HG02610 (cell line): ENCODE data around the gene EHD3.

ENCODE experiments used
- ATAC-seq: cut with Tn5 transposase; IDR thresholded peaks from one replicate; pipeline ENCODE4 v1.9.1; 2021; ENCODE audit warnings: mild to moderate bottlenecking, moderate library complexity; ENCODE audit not compliant: unreplicated experiment

Gene EHD3

GRCh38 chr2:31233741-31234682, at the start of gene EHD3:
Gene EHD3 (plus strand): TSS chr2:31234152. CDS start chr2:31234622, 470 bp downstream.
- ATAC-seq = peak; percentile 95

- ATAC-seq = no peak
Observed at GRCh38 chr2:31187166-31187565, 46.8 kb upstream of the EHD3 start.

GRCh38 chr2:31188131-31188530, 45.8 kb upstream of the EHD3 start:
- no peak for ATAC-seq

- ATAC-seq = no peak
Observed at GRCh38 chr2:31189141-31189540, 44.8 kb upstream of the EHD3 start.

- ATAC-seq = no peak
Observed at GRCh38 chr2:31190188-31190587, 43.8 kb upstream of the EHD3 start.

- ATAC-seq = no peak
Observed at GRCh38 chr2:31191931-31192330, 42.0 kb upstream of the EHD3 start.

- ATAC-seq = no peak
Observed at GRCh38 chr2:31192396-31192795, 41.6 kb upstream of the EHD3 start.

- no peak for ATAC-seq
Observed at GRCh38 chr2:31192851-31193392, 41.0 kb upstream of the EHD3 start.

GRCh38 chr2:31193806-31194205, 40.1 kb upstream of the EHD3 start:
- ATAC-seq = no peak

- no peak for ATAC-seq
Observed at GRCh38 chr2:31196622-31197021, 37.3 kb upstream of the EHD3 start.

- no peak for ATAC-seq
Observed at GRCh38 chr2:31197166-31197565, 36.8 kb upstream of the EHD3 start.

GRCh38 chr2:31197669-31198068, 36.3 kb upstream of the EHD3 start:
- no peak for ATAC-seq

- no peak for ATAC-seq
Observed at GRCh38 chr2:31199206-31199605, 34.7 kb upstream of the EHD3 start.

GRCh38 chr2:31200972-31201371, 33.0 kb upstream of the EHD3 start:
- no peak for ATAC-seq

- ATAC-seq = no peak
Observed at GRCh38 chr2:31202041-31202440, 31.9 kb upstream of the EHD3 start.

- no peak for ATAC-seq
Observed at GRCh38 chr2:31202833-31203232, 31.1 kb upstream of the EHD3 start.

- ATAC-seq = no peak
Observed at GRCh38 chr2:31203916-31204315, 30.0 kb upstream of the EHD3 start.

- no peak for ATAC-seq
Observed at GRCh38 chr2:31204783-31205182, 29.2 kb upstream of the EHD3 start.

- no peak for ATAC-seq
Observed at GRCh38 chr2:31205186-31205585, 28.8 kb upstream of the EHD3 start.

GRCh38 chr2:31205613-31206012, 28.3 kb upstream of the EHD3 start:
- no peak for ATAC-seq

GRCh38 chr2:31207790-31208189, 26.2 kb upstream of the EHD3 start:
- ATAC-seq = no peak

- no peak for ATAC-seq
Observed at GRCh38 chr2:31208240-31208639, 25.7 kb upstream of the EHD3 start.
